D341Med (cell line): Measurements from ENCODE around the gene RTN4RL2.
A peak's percentile ranks its signal among the peaks of the same experiment; 100 is the strongest.

Experiments used
- DNase-seq: peaks from one replicate; pipeline ENCODE4 v3.0.0; 2012; ENCODE audit warnings: low spot score

Gene RTN4RL2

DNA sequence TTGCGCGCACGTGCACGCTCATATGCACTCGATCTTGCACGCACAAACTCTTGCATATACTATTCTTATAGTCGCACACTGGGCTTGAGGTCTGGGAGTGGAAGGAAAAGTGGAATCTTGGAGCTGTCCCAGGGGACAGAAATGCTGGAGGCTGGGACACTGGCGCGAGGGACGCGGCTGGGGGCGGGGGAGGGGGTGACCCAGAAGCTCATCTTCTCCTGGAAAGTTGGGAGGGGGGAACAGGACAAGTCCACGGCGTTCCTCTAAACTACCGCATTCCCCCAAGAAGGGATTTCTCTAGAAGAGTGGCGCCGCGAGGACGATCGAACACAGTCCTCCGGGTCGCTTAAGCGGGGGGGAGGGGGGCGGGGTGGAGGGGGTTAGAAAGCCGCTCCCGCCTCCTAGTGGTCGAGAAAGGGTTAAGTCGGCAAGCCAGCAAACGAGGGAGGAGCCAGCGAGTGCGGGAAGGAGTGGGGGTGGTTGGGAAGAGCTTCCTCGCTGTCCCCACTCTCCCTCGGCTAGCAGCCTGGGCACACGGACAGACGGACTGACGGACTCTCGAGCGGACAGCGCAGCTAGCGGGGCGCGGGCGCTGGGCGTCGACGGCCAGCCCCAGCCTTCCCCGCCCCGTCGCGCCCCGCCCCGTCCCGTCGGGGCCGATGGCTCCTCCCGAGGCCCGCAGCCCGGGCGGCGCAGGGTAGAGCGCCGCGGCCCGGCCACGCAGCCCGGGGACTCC lies at the start of gene RTN4RL2:
Gene RTN4RL2, plus strand, starts transcription at position 507 of the 736 bp plus-strand sequence. CDS start 338 bp downstream, outside the sequence.
- DNase-seq, result peak; percentile 84

- no peak for DNase-seq
Measured at GRCh38 chr11:57413681-57414080, 46.6 kb upstream of the RTN4RL2 start.

DNA sequence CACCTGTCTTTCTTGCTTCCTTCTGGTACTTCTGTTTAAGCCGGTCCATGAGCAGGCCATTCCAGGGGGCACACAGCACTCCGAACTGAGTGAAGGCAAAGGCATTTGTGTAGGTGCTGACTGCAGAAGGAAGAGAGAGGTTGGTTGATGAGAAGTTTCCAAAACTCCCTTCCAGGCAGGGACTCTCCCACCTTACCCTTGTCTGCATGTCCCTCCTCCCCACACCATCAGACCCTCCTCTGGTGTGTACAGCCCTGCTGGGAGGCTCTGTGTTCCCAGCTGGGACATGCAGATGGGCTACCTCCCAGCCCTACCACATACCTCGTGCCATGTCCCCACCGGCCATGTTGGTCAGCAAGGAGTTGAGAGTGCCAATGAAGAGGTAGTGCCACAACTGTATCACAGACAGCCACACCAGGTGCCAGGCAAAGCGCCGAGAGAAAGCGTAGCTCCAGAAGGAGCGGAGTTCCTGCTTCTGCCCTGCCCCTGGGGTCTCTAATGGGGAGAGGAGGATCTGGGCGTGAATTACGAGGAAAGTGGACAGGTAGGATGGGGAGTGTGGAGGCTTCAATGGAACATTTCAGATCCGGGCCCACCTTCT lies 45.6 kb upstream of the RTN4RL2 start:
- no peak for DNase-seq

DNA sequence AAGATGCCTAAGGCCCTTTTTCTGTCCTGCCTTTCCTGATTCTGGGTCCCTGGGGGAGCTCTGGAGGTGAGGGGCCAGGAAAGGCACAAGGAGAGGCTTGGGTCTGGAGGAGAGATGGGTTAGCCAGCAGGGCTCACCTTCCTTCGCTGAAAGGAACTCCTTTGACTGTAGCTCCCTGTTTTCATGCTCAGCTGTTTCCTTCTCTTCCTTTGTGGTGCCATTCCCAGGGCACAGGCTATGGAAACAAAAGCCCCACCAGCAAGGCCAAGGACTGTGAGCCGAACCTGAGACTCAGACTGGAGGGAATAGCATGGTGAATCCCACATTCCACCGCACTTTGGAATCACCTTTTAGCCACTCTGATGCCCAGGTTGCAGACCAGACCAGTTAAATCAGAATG lies 43.9 kb upstream of the RTN4RL2 start:
- DNase-seq, result no peak

DNA sequence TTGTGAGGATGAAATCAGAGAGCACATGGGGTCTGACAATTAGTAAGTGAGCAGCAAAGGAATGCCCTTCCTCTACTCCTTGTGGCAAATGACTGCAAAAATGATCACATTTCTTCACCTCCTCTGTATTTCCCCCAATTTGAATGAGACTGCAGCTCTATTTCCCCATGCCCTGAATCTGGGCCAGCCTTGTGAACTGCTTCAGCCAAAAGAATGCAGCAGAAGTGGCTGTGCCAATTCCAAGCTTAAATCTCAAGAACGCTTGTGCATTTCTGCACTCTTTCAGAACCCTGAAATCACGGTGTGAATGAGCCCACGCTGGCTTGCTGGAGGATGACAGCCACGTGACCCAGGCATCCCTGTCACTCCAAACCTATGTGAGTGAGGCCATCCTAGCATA lies 43.3 kb upstream of the RTN4RL2 start:
- DNase-seq, result no peak

- no peak for DNase-seq
Measured at GRCh38 chr11:57418131-57418530, 42.2 kb upstream of the RTN4RL2 start.

DNA sequence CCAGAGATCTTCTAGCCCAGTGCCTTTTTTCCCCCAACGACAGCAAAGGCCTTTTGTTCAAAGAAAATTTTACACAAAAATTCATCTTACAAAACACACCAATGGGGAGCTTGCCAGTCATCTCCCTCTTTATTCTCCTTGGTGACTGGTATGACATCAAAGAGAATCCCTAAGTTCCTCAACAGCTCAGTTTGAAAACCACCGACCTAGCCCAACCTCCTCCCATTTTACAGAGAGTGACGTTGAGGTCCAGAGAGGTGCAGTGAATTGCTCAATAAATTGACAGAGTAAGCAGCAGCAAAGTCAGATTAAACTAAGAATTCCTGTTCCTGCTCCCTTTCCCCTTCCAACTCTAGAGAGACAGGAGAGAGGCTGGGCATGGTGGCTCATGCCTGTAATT lies 41.2 kb upstream of the RTN4RL2 start:
- DNase-seq, result no peak

DNA sequence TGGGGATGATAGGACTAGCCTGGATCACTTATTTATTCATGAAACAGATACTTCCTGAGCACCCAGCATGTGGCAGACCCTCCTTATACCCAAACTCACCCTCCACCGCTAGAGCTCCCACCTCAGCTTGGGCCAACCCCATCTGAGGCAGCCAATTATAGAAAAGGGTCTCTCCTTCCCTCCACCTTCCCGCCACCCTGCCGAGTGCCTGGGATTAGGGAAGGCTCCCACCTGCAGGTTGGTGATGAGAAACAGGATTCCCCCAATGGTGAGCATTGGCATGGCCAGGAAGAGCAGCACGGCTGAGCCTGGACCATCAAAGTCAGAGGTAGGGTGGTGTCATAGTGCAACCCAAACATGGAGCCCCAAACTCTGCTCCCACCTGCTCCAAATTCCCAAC lies 39.3 kb upstream of the RTN4RL2 start:
- DNase-seq, result no peak

- DNase-seq, result no peak
Measured at GRCh38 chr11:57421805-57422204, 38.5 kb upstream of the RTN4RL2 start.

GRCh38 chr11:57422669-57423068 lies 37.7 kb upstream of the RTN4RL2 start:
- no peak for DNase-seq

GRCh38 chr11:57424137-57424791 lies 36.1 kb upstream of the RTN4RL2 start:
- DNase-seq, result no peak

GRCh38 chr11:57424792-57425564 lies 35.4 kb upstream of the RTN4RL2 start:
- DNase-seq, result no peak

GRCh38 chr11:57425565-57426438 lies 34.5 kb upstream of the RTN4RL2 start:
- DNase-seq, result no peak

GRCh38 chr11:57426439-57426928 lies 33.8 kb upstream of the RTN4RL2 start:
- DNase-seq, result no peak

GRCh38 chr11:57426929-57427726 lies 33.2 kb upstream of the RTN4RL2 start, which contains the start of gene SLC43A3:
TSS of gene SLC43A3 (minus strand) at chr11:57427121. CDS start at chr11:57426172, 949 bp downstream.
- peak; percentile 55 for DNase-seq

GRCh38 chr11:57427727-57428082 lies 32.6 kb upstream of the RTN4RL2 start:
- DNase-seq, result no peak

GRCh38 chr11:57428643-57429042 lies 31.7 kb upstream of the RTN4RL2 start:
- DNase-seq, result no peak

DNA sequence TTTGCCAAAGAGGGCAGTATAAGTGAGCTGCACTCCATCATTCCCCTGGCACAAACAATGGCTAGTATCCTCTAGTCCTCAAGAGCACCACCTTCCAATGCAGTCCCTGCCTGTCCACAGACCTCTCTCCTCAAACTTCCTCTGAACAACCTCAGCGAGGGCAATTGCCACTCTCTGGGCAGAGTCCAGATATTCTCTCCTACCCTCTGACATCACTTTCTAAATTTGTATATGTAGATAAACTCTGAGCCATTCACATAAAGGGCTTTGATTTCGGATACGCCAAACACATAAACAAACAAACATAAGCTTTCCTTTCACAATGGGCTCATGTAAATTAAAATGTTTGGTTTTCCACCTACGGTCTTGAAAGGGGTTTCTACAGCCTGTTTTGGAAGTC lies 30.4 kb upstream of the RTN4RL2 start:
- no peak for DNase-seq

DNA sequence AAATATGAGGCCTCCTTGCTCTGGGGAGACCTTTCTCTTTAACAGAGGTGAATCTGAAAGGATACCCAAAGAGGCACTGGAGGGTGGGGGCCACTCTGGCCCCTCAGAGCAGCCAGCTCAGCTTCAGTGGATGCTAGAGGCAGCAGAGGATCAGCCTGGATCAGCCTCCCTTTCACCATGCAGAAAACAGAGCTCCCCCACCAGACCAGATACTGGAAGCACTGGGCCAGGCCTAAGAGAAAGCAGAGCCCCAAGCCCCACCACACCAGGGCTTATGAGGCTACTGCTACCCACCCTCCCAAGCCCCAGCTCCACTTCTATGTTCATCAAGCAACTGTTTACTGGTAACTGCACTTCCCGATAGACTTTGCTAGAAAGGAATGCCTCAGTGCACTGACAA lies 29.4 kb upstream of the RTN4RL2 start:
- DNase-seq, result no peak

DNA sequence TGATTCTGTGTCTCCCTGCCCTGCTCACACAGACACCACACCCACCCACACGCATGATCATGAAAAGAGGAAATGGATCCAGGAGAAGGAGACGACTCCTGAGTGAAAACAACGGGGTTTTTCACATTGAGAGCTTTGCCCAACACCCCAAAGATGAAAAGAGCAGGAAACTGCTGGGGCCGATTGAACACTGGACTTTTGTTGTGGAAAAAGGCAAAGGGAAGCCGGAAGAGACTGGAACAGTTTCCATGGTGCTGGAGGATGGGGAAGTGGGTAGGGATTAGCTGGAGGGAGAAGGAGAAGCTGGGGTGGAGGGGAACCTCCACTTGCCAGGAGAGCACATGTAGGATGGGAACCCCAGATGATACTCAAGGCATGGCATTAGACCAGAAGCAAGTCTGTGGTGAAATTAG lies 28.2 kb upstream of the RTN4RL2 start:
- no peak for DNase-seq
